ENCODE measurements around the gene MYCBP2.
"Not testable (repeated sequence)": the region's sequence is repeated elsewhere in the genome, so short reads cannot be mapped to it uniquely, and the experiment has no call there.

The MYCBP2 gene

GRCh38 chr13:77022341-77022740, 304.6 kb downstream of the MYCBP2 start:
- DNase-seq, result no peak

GRCh38 chr13:77019756-77020155, 307.1 kb downstream of the MYCBP2 start:
- DNase-seq, result no peak

- no peak for DNase-seq
These were observed 309.8 kb downstream of the MYCBP2 start for GRCh38 chr13:77016888-77017623.

GRCh38 chr13:77016251-77016812, 310.6 kb downstream of the MYCBP2 start:
- DNase-seq, result no peak

- no peak for DNase-seq
These were observed 311.8 kb downstream of the MYCBP2 start for GRCh38 chr13:77014906-77015685.

- no peak for DNase-seq
These were observed 312.9 kb downstream of the MYCBP2 start for GRCh38 chr13:77013853-77014542.

- DNase-seq, result not testable (repeated sequence)
These were observed 317.2 kb downstream of the MYCBP2 start for GRCh38 chr13:77009719-77010118.

- DNase-seq, result peak in 1 of 5 donors; percentile 68
These were observed 317.9 kb downstream of the MYCBP2 start for GRCh38 chr13:77009011-77009410.

GRCh38 chr13:77008337-77008736, 318.6 kb downstream of the MYCBP2 start:
- not testable (repeated sequence) for DNase-seq

- no peak for DNase-seq
These were observed 324.2 kb downstream of the MYCBP2 start for GRCh38 chr13:77002590-77003190.

- DNase-seq, result no peak
These were observed 324.8 kb downstream of the MYCBP2 start for GRCh38 chr13:77001963-77002587.

GRCh38 chr13:77001540-77001939, 325.4 kb downstream of the MYCBP2 start:
- no peak for DNase-seq

GRCh38 chr13:77000475-77000874, 326.4 kb downstream of the MYCBP2 start:
- no peak for DNase-seq
